ENCODE results near the gene ZNF688. TPM values are rescaled to one million over a fixed set of nuclear protein-coding genes. Genes with fewer than 3 reads are reported as not detected.

The ZNF688 gene
- total and polyA plus RNA-seq, 9 donors, result 10.3 to 31.2 (median 15.4) TPM

DNA sequence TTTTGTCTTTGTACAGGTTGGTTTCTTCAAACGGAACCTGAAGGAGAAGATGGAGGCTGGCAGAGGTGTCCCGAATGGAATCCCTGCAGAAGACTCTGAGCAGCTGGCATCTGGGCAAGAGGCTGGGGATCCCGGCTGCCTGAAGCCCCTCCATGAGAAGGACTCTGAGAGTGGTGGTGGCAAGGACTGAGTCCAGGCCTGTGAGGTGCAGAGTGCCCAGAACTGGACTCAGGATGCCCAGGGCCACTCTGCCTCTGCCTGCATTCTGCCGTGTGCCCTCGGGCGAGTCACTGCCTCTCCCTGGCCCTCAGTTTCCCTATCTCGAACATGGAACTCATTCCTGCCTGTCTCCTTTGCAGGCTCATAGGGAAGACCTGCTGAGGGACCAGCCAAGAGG lies 50.0 kb downstream of the ZNF688 start:
- no peaks in the 10 kb centered on the region for H3K27me3 ChIP-seq
- no peak overlapping the region for H3K27ac ChIP-seq
- TF ChIP-seq POLR2A (IDR thresholded peaks at IDR 0.05) (no peak), EP300 (IDR thresholded peaks at IDR 0.05) (no peak)
- TF ChIP-seq, protein P1, sequence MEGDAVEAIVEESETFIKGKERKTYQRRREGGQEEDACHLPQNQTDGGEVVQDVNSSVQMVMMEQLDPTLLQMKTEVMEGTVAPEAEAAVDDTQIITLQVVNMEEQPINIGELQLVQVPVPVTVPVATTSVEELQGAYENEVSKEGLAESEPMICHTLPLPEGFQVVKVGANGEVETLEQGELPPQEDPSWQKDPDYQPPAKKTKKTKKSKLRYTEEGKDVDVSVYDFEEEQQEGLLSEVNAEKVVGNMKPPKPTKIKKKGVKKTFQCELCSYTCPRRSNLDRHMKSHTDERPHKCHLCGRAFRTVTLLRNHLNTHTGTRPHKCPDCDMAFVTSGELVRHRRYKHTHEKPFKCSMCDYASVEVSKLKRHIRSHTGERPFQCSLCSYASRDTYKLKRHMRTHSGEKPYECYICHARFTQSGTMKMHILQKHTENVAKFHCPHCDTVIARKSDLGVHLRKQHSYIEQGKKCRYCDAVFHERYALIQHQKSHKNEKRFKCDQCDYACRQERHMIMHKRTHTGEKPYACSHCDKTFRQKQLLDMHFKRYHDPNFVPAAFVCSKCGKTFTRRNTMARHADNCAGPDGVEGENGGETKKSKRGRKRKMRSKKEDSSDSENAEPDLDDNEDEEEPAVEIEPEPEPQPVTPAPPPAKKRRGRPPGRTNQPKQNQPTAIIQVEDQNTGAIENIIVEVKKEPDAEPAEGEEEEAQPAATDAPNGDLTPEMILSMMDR (IDR thresholded peaks at IDR 0.05), result no peak
- no peak overlapping the region for H3K4me3 ChIP-seq
- no peaks in the 10 kb centered on the region for H3K9me3 ChIP-seq
- 87 to 90% (median 90%) methylated on average over 7 of the region's 7 CpGs for WGBS, 3 donors
- no peaks in the 10 kb centered on the region for H3K36me3 ChIP-seq
- DNase-seq, result no peak
- no peaks in the 10 kb centered on the region for H3K4me1 ChIP-seq (ENCODE audit: insufficient read depth)
- intact Hi-C loops (cut with DNase I), result loop anchor here in 3 of 4 donors (5.0 to 10.0 kb wide), 3 partner anchors 84 to 437 kb away; partner anchors contain the start of gene DCTPP1 (in 1 of the 3)

Small RNA genes lying within 50 kb of the gene (small RNA-seq; reads per million reads assigned to genes)
- gene AC093249.4, result not detected

Other genes starting within 250 kb of the ZNF688 start
- 10 to 100 TPM; 29.2 to 68.3 (median 64.7) TPM for gene CD2BP2, start 216.4 kb downstream of the ZNF688 start, total RNA-seq
- gene CD2BP2, start 216.4 kb downstream of the ZNF688 start, polyA plus RNA-seq, result 10 to 100 TPM; 44.1 to 81.7 TPM
- gene TBC1D10B, start 201.2 kb downstream of the ZNF688 start, total RNA-seq, result 10 to 100 TPM; 18.4 to 46.9 (median 38.0) TPM
- 10 to 100 TPM; 24.7 to 29.7 TPM for gene TBC1D10B, start 201.2 kb downstream of the ZNF688 start, polyA plus RNA-seq
- gene MYL11, start 196.9 kb downstream of the ZNF688 start, total RNA-seq, result 1 to 10 TPM in 2 of 7 donors, not detected in 5; 1.0 to 1.3 TPM
- 1 to 10 TPM in 1 of 2 donors, under 1 TPM in 1; 0.38 to 1.4 TPM for gene MYL11, start 196.9 kb downstream of the ZNF688 start, polyA plus RNA-seq
- 1 to 10 TPM in 6 of 7 donors, under 1 TPM in 1; 0.46 to 8.2 (median 4.4) TPM for gene SEPTIN1, start 189.2 kb downstream of the ZNF688 start, total RNA-seq
- 1 to 10 TPM; 1.9 to 3.2 TPM for gene SEPTIN1, start 189.2 kb downstream of the ZNF688 start, polyA plus RNA-seq
- gene ZNF48, start 176.3 kb downstream of the ZNF688 start, total RNA-seq, result 1 to 10 TPM; 6.2 to 9.8 (median 6.7) TPM
- gene ZNF48, start 176.3 kb downstream of the ZNF688 start, polyA plus RNA-seq, result 1 to 10 TPM; 2.7 to 4.8 TPM
- gene ZNF771, start 164.1 kb downstream of the ZNF688 start, total RNA-seq, result 10 to 100 TPM; 12.4 to 33.3 (median 18.7) TPM
- 10 to 100 TPM in 1 of 2 donors, 1 to 10 TPM in 1; 4.1 to 12.8 TPM for gene ZNF771, start 164.1 kb downstream of the ZNF688 start, polyA plus RNA-seq
- 10 to 100 TPM; 13.2 to 34.4 (median 22.9) TPM for gene DCTPP1, start 141.7 kb downstream of the ZNF688 start, total RNA-seq
- gene DCTPP1, start 141.7 kb downstream of the ZNF688 start, polyA plus RNA-seq, result 10 to 100 TPM; 16.3 to 20.3 TPM
- 10 to 100 TPM; 13.1 to 38.9 (median 25.6) TPM for gene SEPHS2, start 125.8 kb downstream of the ZNF688 start, total RNA-seq
- 10 to 100 TPM; 19.3 to 37.1 TPM for gene SEPHS2, start 125.8 kb downstream of the ZNF688 start, polyA plus RNA-seq
- gene ITGAL, start 99.0 kb downstream of the ZNF688 start, total RNA-seq, result 1 to 10 TPM in 6 of 7 donors, under 1 TPM in 1; 0.95 to 2.9 (median 2.0) TPM
- 10 to 100 TPM in 1 of 2 donors, under 1 TPM in 1; 0.90 to 13.1 TPM for gene ITGAL, start 99.0 kb downstream of the ZNF688 start, polyA plus RNA-seq
- 10 to 100 TPM; 20.5 to 43.2 (median 38.6) TPM for gene ZNF768, start 45.1 kb downstream of the ZNF688 start, total RNA-seq
- 10 to 100 TPM; 12.4 to 40.6 TPM for gene ZNF768, start 45.1 kb downstream of the ZNF688 start, polyA plus RNA-seq
- gene ZNF747, start 36.9 kb downstream of the ZNF688 start, total RNA-seq, result 10 to 100 TPM; 11.9 to 19.2 (median 12.9) TPM
- 10 to 100 TPM in 1 of 2 donors, 1 to 10 TPM in 1; 8.4 to 11.4 TPM for gene ZNF747, start 36.9 kb downstream of the ZNF688 start, polyA plus RNA-seq
- 10 to 100 TPM in 5 of 7 donors, 1 to 10 TPM in 2; 6.8 to 14.5 (median 13.2) TPM for gene ZNF764, start 13.3 kb downstream of the ZNF688 start, total RNA-seq
- gene ZNF764, start 13.3 kb downstream of the ZNF688 start, polyA plus RNA-seq, result 1 to 10 TPM; 4.3 to 9.6 TPM
- 10 to 100 TPM in 5 of 7 donors, 1 to 10 TPM in 2; 7.0 to 29.4 (median 22.2) TPM for gene ZNF785, start 14.0 kb upstream of the ZNF688 start, total RNA-seq
- gene ZNF785, start 14.0 kb upstream of the ZNF688 start, polyA plus RNA-seq, result 10 to 100 TPM; 11.7 to 14.8 TPM
- 10 to 100 TPM in 5 of 7 donors, 1 to 10 TPM in 2; 6.2 to 13.2 (median 11.6) TPM for gene ZNF689, start 38.7 kb upstream of the ZNF688 start, total RNA-seq
- 1 to 10 TPM; 6.9 to 8.8 TPM for gene ZNF689, start 38.7 kb upstream of the ZNF688 start, polyA plus RNA-seq
- gene PRR14, start 79.2 kb upstream of the ZNF688 start, total RNA-seq, result 10 to 100 TPM; 20.6 to 76.2 (median 50.3) TPM
- 10 to 100 TPM; 37.1 to 52.4 TPM for gene PRR14, start 79.2 kb upstream of the ZNF688 start, polyA plus RNA-seq
- gene FBRS, start 86.7 kb upstream of the ZNF688 start, total RNA-seq, result 10 to 100 TPM; 22.5 to 75.6 (median 63.0) TPM
- gene FBRS, start 86.7 kb upstream of the ZNF688 start, polyA plus RNA-seq, result 10 to 100 TPM; 15.6 to 45.6 TPM
- 10 to 100 TPM; 11.4 to 73.1 (median 55.1) TPM for gene SRCAP, start 127.5 kb upstream of the ZNF688 start, total RNA-seq
- 10 to 100 TPM; 13.5 to 20.9 TPM for gene SRCAP, start 127.5 kb upstream of the ZNF688 start, polyA plus RNA-seq
- gene PHKG2, start 176.7 kb upstream of the ZNF688 start, total RNA-seq, result 10 to 100 TPM; 14.2 to 41.6 (median 21.0) TPM
- gene PHKG2, start 176.7 kb upstream of the ZNF688 start, polyA plus RNA-seq, result 10 to 100 TPM; 13.1 to 20.6 TPM
- 10 to 100 TPM in 1 of 7 donors, 1 to 10 TPM in 6; 1.2 to 27.0 (median 5.1) TPM for gene CFAP119, start 190.3 kb upstream of the ZNF688 start, total RNA-seq
- 1 to 10 TPM; 2.1 to 4.6 TPM for gene CFAP119, start 190.3 kb upstream of the ZNF688 start, polyA plus RNA-seq
- gene RNF40, start 190.6 kb upstream of the ZNF688 start, total RNA-seq, result 100 to 1,000 TPM in 3 of 7 donors, 10 to 100 TPM in 4; 74.4 to 143 (median 94.3) TPM
- gene RNF40, start 190.6 kb upstream of the ZNF688 start, polyA plus RNA-seq, result 100 to 1,000 TPM in 1 of 2 donors, 10 to 100 TPM in 1; 67.2 to 110 TPM
- gene ZNF629, start 215.5 kb upstream of the ZNF688 start, total RNA-seq, result 10 to 100 TPM in 6 of 7 donors, 1 to 10 TPM in 1; 9.4 to 26.3 (median 21.9) TPM
- gene ZNF629, start 215.5 kb upstream of the ZNF688 start, polyA plus RNA-seq, result 10 to 100 TPM in 1 of 2 donors, 1 to 10 TPM in 1; 8.2 to 12.4 TPM